Thyroid gland (tissue), 4 donors: Measurements from ENCODE around the gene WDR27. TPM values are rescaled to one million over a fixed set of nuclear protein-coding genes. Genes with fewer than 3 reads are reported as not detected.

Source experiments
- DNase-seq, 2 donors: peaks; one replicate each; pipeline ENCODE4 v3.0.0-alpha.2; 2019
- H3K27ac ChIP-seq, 3 donors: fragments of 200-600 bp; sonication (generic); 1 replicate in 2 of 3; 2 replicates in 1 of 3; pipeline ENCODE4 v1.5.1; 2016 to 2019; ENCODE audit warnings: mild to moderate bottlenecking in 1 of 3, moderate library complexity in 1 of 3
- H3K27me3 ChIP-seq: fragments of 200-600 bp; sonication (generic); one replicate; pipeline ENCODE4 v1.5.1; 2019
- H3K36me3 ChIP-seq, 2 donors: fragments of 200-600 bp; sonication (generic); one replicate each; pipeline ENCODE4 v1.5.1; 2016 to 2019
- H3K4me1 ChIP-seq, 2 donors: fragments of 200-600 bp; sonication (generic); one replicate each; pipeline ENCODE4 v1.5.1; 2017 to 2019
- H3K4me3 ChIP-seq, 3 donors: fragments of 200-600 bp; sonication (generic); replicated peaks in 1 of 3; 1 replicate in 2 of 3; 2 replicates in 1 of 3; pipeline ENCODE4 v1.5.1; 2016; ENCODE audit warnings: mild to moderate bottlenecking in 1 of 3
- H3K9me3 ChIP-seq: fragments of 200-600 bp; sonication (generic); one replicate; pipeline ENCODE4 v1.5.1; 2017
- CTCF ChIP-seq, 6 experiments: fragments of 200-600 bp in 3 of 6; fragments of 450-650 bp in 3 of 6; sonication (generic) in 3 of 6; IDR thresholded peaks; one replicate each; pipeline ENCODE4 v1.5.1; 2016 to 2019; ENCODE audit warnings: antibody characterized with exemption in 6 of 6, mild to moderate bottlenecking in 2 of 6, inconsistent platforms in 1 of 6, moderate library complexity in 1 of 6
- POLR2A ChIP-seq, 2 donors: fragments of 450-650 bp; IDR thresholded peaks; one replicate each; pipeline ENCODE4 v1.6.1; 2017; ENCODE audit warnings: antibody characterized with exemption in 2 of 2, mild to moderate bottlenecking in 2 of 2, moderate library complexity in 1 of 2
- WGBS, 2 donors: methylation state at CpG; one replicate each; pipeline ENCODE4 v1.1.5; 2017; 5-methylcytosine and 5-hydroxymethylcytosine counted together
- intact Hi-C: fragments of 100-400 bp; cut with DNase I; formaldehyde crosslinking; loops from one replicate; pipeline ENCODE4 v1.15.1; 2023
- total RNA-seq, 4 donors: library from RNA; depleted of rRNA; stranded (reverse); fragments of >200 nt; gene quantifications; one replicate each; pipeline ENCODE4 v1.2.3, GENCODE V29; 2016

Gene WDR27
- total RNA-seq, 4 donors from 2014 or later, result 48.9 to 74.6 (median 51.8) TPM

- DNase-seq, result no peak
- 51 to 56% methylated on average over 5 of the region's 5 CpGs for WGBS, 2 donors
- no peak overlapping the region for H3K4me3 ChIP-seq
- H3K27ac ChIP-seq, result no peak overlapping the region
- intact Hi-C loops, result no loop called here
- no peaks in the 10 kb centered on the region for H3K9me3 ChIP-seq
- H3K27me3 ChIP-seq, result no peaks in the 10 kb centered on the region
- H3K36me3 ChIP-seq, result no peaks in the 10 kb centered on the region
- H3K4me1 ChIP-seq, result no peaks in the 10 kb centered on the region
- TF ChIP-seq POLR2A (IDR thresholded peaks at IDR 0.05), result no peak
- TF ChIP-seq CTCF (IDR thresholded peaks at IDR 0.05), result no peak
Observed at GRCh38 chr6:169407325-169407724, 294.5 kb downstream of the WDR27 start.

Other genes with a start within 250 kb of the WDR27 start
- 10 to 100 TPM; 19.8 to 32.1 (median 29.3) TPM for gene C6orf120, start 97 bp upstream of the WDR27 start, total RNA-seq
- 10 to 100 TPM; 39.4 to 74.3 (median 60.0) TPM for gene PHF10, start 22.5 kb upstream of the WDR27 start, total RNA-seq
- gene DYNLT2, start 49.5 kb upstream of the WDR27 start, total RNA-seq, result 1 to 10 TPM in 3 of 4 donors, under 1 TPM in 1; 0.50 to 5.5 (median 2.5) TPM
- gene ERMARD, start 49.6 kb upstream of the WDR27 start, total RNA-seq, result 10 to 100 TPM; 29.4 to 49.8 (median 32.0) TPM